HS-27A (cell line): ENCODE data around the gene KRR1.

ENCODE experiments used
- DNase-seq: peaks from one replicate; pipeline ENCODE4 v3.0.0-alpha.2; 2012; ENCODE audit warnings: low read depth, missing footprints

KRR1 gene

DNA sequence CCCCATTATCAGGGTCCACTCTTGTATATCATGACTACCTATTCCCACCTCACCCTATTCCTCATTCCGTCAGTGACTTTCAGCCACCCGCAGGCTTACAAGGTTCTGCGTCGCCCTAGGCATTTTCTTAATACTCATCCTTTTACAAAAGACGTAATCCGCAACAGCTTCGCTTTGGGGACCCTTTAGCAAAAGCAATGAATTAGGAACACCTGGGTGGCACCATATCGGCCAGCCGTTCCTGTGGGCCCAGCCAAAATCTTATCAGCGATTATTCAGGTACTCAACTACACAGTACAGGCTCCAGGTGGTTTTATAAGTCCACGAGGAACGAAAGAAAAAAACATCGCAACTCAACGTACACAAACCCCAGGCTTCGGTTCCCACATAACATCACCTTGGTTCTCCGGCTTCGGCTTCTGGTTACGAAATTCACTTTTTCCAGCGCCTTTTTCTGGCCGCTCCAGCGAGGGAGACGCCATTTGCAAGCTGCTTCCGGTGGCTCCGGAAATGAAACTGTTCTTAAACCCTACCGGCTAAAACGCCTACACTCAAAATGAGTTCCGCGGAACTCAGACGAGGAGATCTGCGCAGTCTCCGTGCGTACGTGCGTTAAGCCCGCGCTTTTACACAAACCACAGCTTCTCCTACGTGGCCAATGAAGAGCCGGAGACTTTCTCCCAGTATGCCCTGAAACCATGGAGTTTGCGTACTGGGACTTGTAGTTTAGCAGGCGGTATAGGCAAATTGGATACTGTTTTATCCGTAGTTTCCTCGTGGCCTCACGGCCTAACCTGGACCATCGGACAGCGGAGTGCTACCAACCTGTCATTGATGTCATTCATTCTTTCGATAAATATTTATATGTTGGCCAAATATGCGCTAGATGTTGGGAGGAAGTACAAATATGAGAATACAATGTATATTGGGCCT is at the start of gene KRR1:
Gene KRR1, minus strand, starts transcription at position 494 of the 933 bp plus-strand sequence. Its CDS starts 12 bp downstream, at position 482.
- peak; percentile 77 for DNase-seq

DNA sequence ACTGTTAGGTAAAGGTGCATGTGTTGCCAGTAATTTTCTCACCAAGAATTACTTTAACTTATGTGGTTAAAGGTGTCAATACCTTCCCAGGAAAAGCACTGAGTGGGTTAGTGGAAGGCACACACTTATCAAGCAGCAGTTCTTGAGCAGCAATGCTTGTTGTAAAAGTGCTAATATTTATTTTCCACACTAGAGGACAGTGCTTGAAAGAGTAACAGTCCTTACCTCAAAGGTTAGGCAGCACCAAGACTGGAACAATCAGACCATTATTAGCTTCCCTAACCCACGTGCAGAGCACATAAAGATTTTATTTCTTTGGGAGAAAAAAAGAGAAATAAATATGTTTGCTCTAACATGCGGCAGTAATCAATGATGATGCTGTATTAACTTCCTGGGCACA is 48.8 kb upstream of the KRR1 start:
- DNase-seq: no peak

GRCh38 chr12:75558287-75558686 is 46.9 kb upstream of the KRR1 start:
- no peak for DNase-seq

- no peak for DNase-seq
These were observed 45.0 kb upstream of the KRR1 start for GRCh38 chr12:75556311-75556899.

DNA sequence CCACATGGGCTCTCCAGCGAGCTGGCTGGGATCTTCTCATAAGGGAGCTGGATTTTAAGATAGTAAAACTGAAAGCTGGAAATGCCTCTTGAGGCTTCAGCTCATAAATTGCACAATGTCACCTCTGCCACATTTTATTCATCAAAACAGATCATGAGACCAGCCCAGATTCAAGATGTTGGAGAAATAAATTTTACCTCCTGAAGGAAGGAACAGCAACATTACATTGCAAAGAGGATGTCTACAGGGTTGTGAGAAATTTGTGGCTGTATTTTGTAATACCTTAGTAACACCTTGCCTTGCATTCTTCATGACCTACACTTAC is 43.1 kb upstream of the KRR1 start:
- no peak for DNase-seq

DNA sequence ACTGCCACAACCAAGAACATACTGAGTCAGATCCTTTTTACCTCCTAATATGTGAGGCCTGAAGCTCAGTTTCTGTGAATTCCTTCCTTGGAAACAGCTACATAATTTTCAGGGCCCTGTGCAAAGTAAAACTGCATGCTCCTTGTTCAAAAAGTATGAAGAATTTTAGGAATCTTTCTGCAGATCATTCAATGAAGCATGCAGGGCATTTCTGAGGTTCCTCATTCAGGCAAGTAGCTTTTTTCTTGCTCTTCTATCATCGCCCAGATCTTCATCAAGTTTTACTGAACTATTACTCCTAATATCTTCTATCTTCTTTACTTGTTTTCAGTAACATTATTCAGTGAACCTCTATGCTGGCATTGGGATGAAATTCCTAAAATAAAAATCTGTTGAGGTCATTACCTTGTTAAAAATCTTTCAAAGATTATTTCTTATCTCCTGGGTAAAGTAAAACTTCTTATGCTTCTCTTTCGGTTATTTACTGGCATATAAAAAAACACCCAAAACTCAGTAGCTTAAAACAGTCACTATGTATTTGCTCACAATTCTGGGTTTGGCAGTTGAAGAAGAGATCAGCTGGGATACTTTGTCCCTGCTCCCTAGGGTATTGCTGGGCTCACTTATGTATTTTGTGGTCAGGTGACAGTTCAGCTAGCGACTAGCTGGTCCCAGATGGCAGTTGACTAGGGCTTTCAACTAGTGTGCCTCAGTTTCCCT is 42.6 kb upstream of the KRR1 start:
- no peak for DNase-seq

- DNase-seq: no peak
These were observed 42.0 kb upstream of the KRR1 start for GRCh38 chr12:75553398-75553797.

- no peak for DNase-seq
These were observed 40.1 kb upstream of the KRR1 start for GRCh38 chr12:75551477-75551876.

DNA sequence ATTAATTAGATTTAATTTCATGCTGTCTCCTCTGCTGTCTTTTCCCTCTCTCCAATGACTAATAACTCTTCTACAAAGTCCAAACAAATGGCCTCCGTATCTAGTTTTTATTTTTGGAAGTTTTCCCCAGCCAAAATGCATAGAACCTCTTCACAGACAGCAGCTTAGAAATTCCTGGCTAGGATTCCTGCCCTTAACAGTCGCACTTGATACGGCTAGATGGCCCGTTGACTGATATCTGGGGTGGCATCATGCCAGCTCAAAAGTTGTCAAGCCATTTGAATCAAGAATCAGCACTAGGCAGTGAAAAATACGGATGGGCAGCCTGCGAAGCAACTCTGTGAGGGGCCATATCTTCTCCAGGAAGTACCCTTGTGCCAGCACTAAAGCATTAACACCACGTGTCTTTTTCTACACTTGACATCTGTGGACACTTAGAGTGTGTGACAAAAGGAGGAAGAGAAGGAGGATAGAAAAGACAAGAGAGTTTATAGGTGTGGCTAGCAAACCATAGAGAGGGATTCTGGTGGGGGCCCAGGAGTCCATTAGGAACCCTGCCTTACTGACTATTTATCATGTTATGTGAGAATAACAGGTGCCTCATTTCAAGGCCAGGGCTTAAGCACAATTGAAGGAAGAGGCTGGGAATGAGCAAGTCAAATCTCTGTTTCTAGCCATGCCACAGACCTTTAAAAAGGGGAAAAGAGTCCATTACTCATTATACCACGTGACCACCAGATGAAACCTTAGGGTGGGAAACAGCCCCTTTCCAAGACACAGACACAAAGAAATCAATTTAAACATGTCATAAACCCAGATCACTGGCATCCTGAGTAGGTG is 39.2 kb upstream of the KRR1 start:
- no peak for DNase-seq

- no peak for DNase-seq
These were observed 38.6 kb upstream of the KRR1 start for GRCh38 chr12:75549989-75550388.

DNA sequence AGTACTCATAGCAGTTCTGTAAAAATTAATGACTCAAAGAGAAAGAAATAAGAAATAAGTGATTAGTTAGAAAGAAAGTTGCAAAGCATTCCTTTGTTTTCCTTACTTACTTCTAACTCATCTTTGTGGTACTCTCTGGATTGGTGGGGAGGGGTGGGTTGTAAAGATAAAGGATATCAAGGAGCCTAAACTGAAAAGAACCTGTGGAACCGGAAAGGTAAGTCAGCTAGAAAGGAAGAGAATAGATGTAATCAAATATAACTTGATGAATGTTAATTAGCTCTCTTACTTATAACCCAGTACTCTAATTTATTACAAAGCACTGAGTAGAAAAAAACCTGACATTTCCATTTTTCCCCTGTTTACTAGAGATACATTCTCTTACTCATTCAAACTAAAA is 37.5 kb upstream of the KRR1 start:
- DNase-seq: no peak

GRCh38 chr12:75545636-75546035 is 34.2 kb upstream of the KRR1 start:
- DNase-seq: no peak

- DNase-seq: no peak
These were observed 32.1 kb upstream of the KRR1 start for GRCh38 chr12:75543529-75543928.

- no peak for DNase-seq
These were observed 31.5 kb upstream of the KRR1 start for GRCh38 chr12:75542942-75543341.

- DNase-seq: no peak
These were observed 28.5 kb upstream of the KRR1 start for GRCh38 chr12:75539889-75540288.

DNA sequence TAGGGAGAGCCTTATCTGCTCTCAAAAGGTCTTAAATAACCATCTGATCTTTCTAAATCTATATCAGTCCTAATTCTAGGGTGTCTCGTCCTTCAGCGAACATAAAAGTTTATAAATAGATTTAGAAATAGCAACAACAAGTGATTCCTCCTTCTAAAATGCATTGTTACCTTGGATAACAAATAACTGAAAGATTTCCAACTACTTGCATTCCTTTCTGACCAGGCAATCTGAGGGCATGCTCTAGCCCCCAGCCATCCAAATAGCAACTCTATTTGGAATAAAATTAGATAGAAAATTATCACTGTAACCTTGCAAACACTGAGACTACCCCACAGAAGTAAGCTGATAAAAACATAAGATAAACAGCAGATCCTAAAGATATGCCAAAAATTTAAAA is 21.8 kb upstream of the KRR1 start:
- DNase-seq: no peak

DNA sequence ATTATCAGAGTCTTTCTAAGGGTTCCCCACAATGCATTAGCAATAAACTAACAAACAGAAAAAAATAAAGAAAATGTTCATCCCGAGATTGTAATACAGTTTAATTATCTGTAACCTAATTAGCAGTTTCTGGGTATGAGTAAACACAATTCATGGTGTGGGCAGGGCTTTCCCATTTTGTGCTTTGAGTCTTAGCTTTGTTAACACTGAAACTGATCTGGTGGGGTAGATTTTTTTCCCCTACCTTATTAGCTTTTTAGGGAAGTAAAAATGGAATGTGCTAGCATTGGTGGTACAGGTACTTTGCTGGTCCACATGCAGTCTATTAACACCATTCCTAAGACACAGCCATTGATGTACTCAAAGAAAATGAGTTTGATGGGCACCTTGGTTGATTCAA is 18.4 kb upstream of the KRR1 start:
- DNase-seq: no peak

DNA sequence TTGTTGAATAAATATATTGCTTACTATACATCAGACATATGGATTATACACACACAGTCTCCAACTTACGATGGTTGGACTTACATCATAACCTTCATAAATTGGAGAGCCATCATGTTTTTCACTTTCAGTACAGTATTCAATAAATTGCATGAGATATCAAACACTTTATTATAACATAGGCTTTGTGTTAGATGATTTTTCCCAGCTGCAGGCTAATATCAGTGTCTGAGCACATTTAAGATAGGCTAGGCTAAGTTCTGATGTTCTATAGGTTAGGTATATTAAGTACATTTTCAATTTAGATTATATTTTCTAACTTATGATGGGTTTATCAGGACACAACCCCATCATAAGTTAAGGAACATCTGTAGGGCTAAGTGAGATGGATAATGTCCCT is 17.9 kb upstream of the KRR1 start:
- DNase-seq: no peak

DNA sequence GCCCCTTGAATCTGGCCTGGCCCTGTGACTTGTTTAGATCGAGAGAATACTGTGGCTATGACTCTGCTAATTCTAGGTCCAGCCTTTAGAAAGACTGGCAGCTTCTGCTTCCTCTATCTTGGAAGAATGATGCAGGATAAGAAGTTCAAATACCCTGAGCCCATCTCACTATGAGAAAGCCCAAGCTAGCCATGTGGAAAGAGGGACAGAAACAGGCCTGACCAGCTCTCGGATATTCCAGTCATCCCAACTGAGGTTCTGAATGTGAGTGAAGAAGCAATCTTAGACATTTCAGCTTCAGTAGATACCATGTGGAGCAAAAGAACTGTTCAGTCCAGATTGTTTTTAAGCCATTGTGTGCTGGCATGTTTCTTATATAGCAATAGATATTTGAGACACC is 17.3 kb upstream of the KRR1 start:
- no peak for DNase-seq

DNA sequence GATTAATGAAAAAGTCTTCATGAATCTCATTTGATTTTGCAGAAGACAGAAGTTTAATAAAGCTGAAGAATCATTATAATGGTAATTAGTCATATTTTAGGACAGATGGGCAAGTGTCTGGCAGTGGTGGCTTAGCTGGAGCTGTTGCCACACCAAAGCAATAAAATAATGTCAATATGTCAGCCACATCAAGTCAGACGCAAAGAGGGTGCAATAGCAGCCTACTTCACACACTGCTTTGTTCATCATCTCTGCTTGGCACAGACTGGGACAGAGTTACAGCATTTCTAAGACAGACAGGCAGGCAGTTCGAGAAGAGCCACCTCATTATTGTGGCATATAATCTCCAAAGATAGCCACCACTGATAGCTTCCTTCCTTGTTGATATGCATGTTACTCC is 16.9 kb upstream of the KRR1 start:
- no peak for DNase-seq

- DNase-seq: no peak
These were observed 15.5 kb upstream of the KRR1 start for GRCh38 chr12:75526655-75527511.
